IMR-90 (cell line): ENCODE results near the gene TSPAN3. TPM values are rescaled to one million over a fixed set of nuclear protein-coding genes. Genes with fewer than 3 reads are reported as not detected.

Source experiments
- ATAC-seq: fragments of 200-7000 bp; cut with Tn5 transposase; 2 replicates; pipeline ENCODE4 v1.9.1; 2020; ENCODE audit warnings: low read depth, mild to moderate bottlenecking, moderate library complexity
- BruUV-seq: library from RNA; stranded (reverse); fragments of 400-500 nt; replicated peaks from 2 replicates; lab custom pipeline; 2021; lab: Mats Ljungman, UMichigan
- CTCF ChIA-PET: fragments of 300-600 bp; formaldehyde crosslinking; extraction: SDS; loops from one replicate; lab custom pipeline; 2021; ENCODE audit warnings: antibody characterized with exemption; lab: Yijun Ruan, JAX
- POLR2A ChIA-PET: fragments of 300-600 bp; sonication (Branson Sonifier 250); formaldehyde crosslinking; loops from one replicate; lab custom pipeline; 2022; ENCODE audit warnings: antibody characterized with exemption; ENCODE audit not compliant: unreplicated experiment; lab: Charles Lee
- DNase-seq: peaks from one replicate; pipeline ENCODE4 v3.0.0; 2013
- H2AFZ ChIP-seq: replicated peaks from 2 replicates; pipeline ENCODE3; 2013; ENCODE audit warnings: low read length, mild to moderate bottlenecking; ENCODE audit not compliant: poor library complexity
- H2AK5ac ChIP-seq: 2 replicates; pipeline ENCODE4 v1.6.1; 2013; ENCODE audit warnings: low read depth, low read length, inconsistent platforms
- H2AK9ac ChIP-seq: replicated peaks from 2 replicates; pipeline ENCODE3; 2013; ENCODE audit warnings: mild to moderate bottlenecking, low read depth, low read length, moderate library complexity; ENCODE audit not compliant: poor library complexity
- H2BK120ac ChIP-seq: 2 replicates; pipeline ENCODE4 v1.6.1; 2013; ENCODE audit warnings: low read depth, low read length, inconsistent platforms
- H2BK15ac ChIP-seq: 3 replicates; pipeline ENCODE4 v1.6.1; 2013; ENCODE audit warnings: low read depth, low read length, inconsistent platforms
- H2BK20ac ChIP-seq: 2 replicates; pipeline ENCODE4 v1.6.1; 2013; ENCODE audit warnings: low read depth, mild to moderate bottlenecking, inconsistent platforms, low read length, moderate library complexity
- H2BK5ac ChIP-seq: 2 replicates; pipeline ENCODE4 v1.6.1; 2013; ENCODE audit warnings: mild to moderate bottlenecking, low read depth, low read length, inconsistent platforms; ENCODE audit not compliant: poor library complexity, severe bottlenecking
- H3K14ac ChIP-seq: replicated peaks from 2 replicates; pipeline ENCODE4 v1.6.1; 2013; ENCODE audit warnings: low read depth, low read length, inconsistent platforms
- H3K18ac ChIP-seq: 2 replicates; pipeline ENCODE4 v1.6.1; 2013; ENCODE audit warnings: low read depth, low read length, control low read depth
- H3K23ac ChIP-seq: 2 replicates; pipeline ENCODE4 v1.6.1; 2013; ENCODE audit warnings: low read depth, low read length, inconsistent platforms
- H3K27ac ChIP-seq: 2 replicates; pipeline ENCODE4 v1.5.1; 2013; ENCODE audit warnings: mild to moderate bottlenecking, control low read depth, low read length; ENCODE audit not compliant: insufficient read depth
- H3K27me3 ChIP-seq: 2 replicates; pipeline ENCODE4 v1.6.1; 2013; ENCODE audit warnings: low read length; ENCODE audit not compliant: control insufficient read depth, insufficient read depth
- H3K36me3 ChIP-seq: 2 replicates; pipeline ENCODE4 v1.6.1; 2013; ENCODE audit warnings: low read length, mixed read lengths; ENCODE audit not compliant: control insufficient read depth, insufficient read depth
- H3K4ac ChIP-seq: 2 replicates; pipeline ENCODE4 v1.6.1; 2013; ENCODE audit warnings: low read depth, low read length, inconsistent platforms
- H3K4me1 ChIP-seq: 2 replicates; pipeline ENCODE4 v1.6.1; 2013; ENCODE audit warnings: low read length, mixed read lengths; ENCODE audit not compliant: control insufficient read depth, insufficient read depth
- H3K4me2 ChIP-seq: 2 replicates; pipeline ENCODE4 v1.6.1; 2013; ENCODE audit warnings: low read depth, mild to moderate bottlenecking, control low read depth, low read length, moderate library complexity
- H3K4me3 ChIP-seq: 2 replicates; pipeline ENCODE4 v1.5.1; 2013; ENCODE audit warnings: low read depth, mild to moderate bottlenecking, control low read depth, low read length, moderate library complexity; ENCODE audit not compliant: insufficient read depth
- H3K56ac ChIP-seq: 2 replicates; pipeline ENCODE4 v1.6.1; 2013; ENCODE audit warnings: low read length, inconsistent platforms; ENCODE audit not compliant: insufficient read depth; ENCODE audit errors: extremely low read depth
- H3K79me1 ChIP-seq, 2 experiments: 2 replicates each; pipeline ENCODE4 v1.6.1; 2013; ENCODE audit warnings: low read length in 2 of 2, inconsistent platforms in 1 of 2, low read depth in 1 of 2
- H3K9ac ChIP-seq: 2 replicates; pipeline ENCODE4 v1.6.1; 2013; ENCODE audit warnings: low read depth, low read length, control low read depth
- H3K9me1 ChIP-seq: 2 replicates; pipeline ENCODE4 v1.6.1; 2013; ENCODE audit warnings: low read length, inconsistent platforms; ENCODE audit not compliant: insufficient read depth
- H3K9me3 ChIP-seq: 2 replicates; pipeline ENCODE4 v1.6.1; 2013; ENCODE audit warnings: low read length; ENCODE audit not compliant: control insufficient read depth, insufficient read depth
- H4K20me1 ChIP-seq: 2 replicates; pipeline ENCODE4 v1.6.1; 2013; ENCODE audit warnings: low read length, inconsistent platforms; ENCODE audit not compliant: insufficient read depth
- H4K5ac ChIP-seq: 2 replicates; pipeline ENCODE4 v1.6.1; 2013; ENCODE audit warnings: mild to moderate bottlenecking, low read depth, low read length, control low read depth
- H4K8ac ChIP-seq, 2 experiments: 2 replicates each; pipeline ENCODE4 v1.6.1; 2013; ENCODE audit warnings: low read depth in 2 of 2, low read length in 2 of 2, control low read depth in 1 of 2, inconsistent platforms in 1 of 2
- H4K91ac ChIP-seq: 2 replicates; pipeline ENCODE4 v1.6.1; 2013; ENCODE audit warnings: low read depth, low read length, inconsistent platforms; ENCODE audit not compliant: insufficient read depth
- CTCF ChIP-seq: conservative IDR thresholded peaks from 2 replicates; pipeline ENCODE4 v1.5.1; 2012; ENCODE audit warnings: mild to moderate bottlenecking, low read depth, low read length, improper control_type of control experiment
- MAFK ChIP-seq: IDR thresholded peaks from 2 replicates; pipeline ENCODE4 v1.6.1; 2012; ENCODE audit warnings: low read depth, low read length, improper control_type of control experiment
- WGBS, 2 experiments: methylation state at CpG; one replicate each; pipeline versions ENCODE4 v1.1.5 to v1.1.7; 2013; ENCODE audit warnings: missing lambda C conversion rate in 2 of 2; ENCODE audit not compliant: insufficient read length in 1 of 2; ENCODE audit errors: extremely low coverage in 2 of 2; 5-methylcytosine and 5-hydroxymethylcytosine counted together
- dilution Hi-C: fragments of 300-500 bp; cut with HindIII; formaldehyde crosslinking; loops from one replicate; pipeline ENCODE4 v1.14.3; 2018; ENCODE audit warnings: low sequenced_read_pairs; ENCODE audit not compliant: unreplicated experiment
- in situ Hi-C: fragments of 300-500 bp; cut with MboI; formaldehyde crosslinking; loops from 3 replicates; pipeline ENCODE4 v1.14.3; 2019; ENCODE audit warnings: low sequenced_read_pairs, inconsistent platforms, mixed read lengths
- intact Hi-C: fragments of 100-400 bp; cut with micrococcal nuclease; formaldehyde crosslinking; loops from 2 replicates; pipeline ENCODE4 v1.10.0; 2022
- polyA plus RNA-seq, 3 experiments: library from polyadenylated mRNA; depleted of rRNA; stranded (reverse); fragments of >200 nt; gene quantifications; 2 replicates each; pipeline ENCODE4 v1.2.3, GENCODE V29; 2012; ENCODE audit warnings: low replicate concordance in 1 of 3
- total RNA-seq: library from RNA; depleted of rRNA; stranded (reverse); fragments of >200 nt; gene quantifications from 2 replicates; pipeline ENCODE4 v1.2.3, GENCODE V29; 2012

Gene TSPAN3
- total and polyA plus RNA-seq, 2 of the 4 experiments (the other 2 are of a cell fraction), result 270 to 295 TPM

- peaks cover 8% of the 10 kb centered on the region for H3K9me1 ChIP-seq
- H2BK5ac ChIP-seq, result no peak overlapping the region
- peaks cover 4% of the 10 kb centered on the region; the same call in 1 of the 2 replicates for H4K20me1 ChIP-seq
- H3K14ac ChIP-seq, result no peak overlapping the region
- in situ Hi-C loops, result no loop called here
- CTCF ChIA-PET, result no interaction called here
- no TSS peak for BruUV-seq
- no peak overlapping the region for H2BK15ac ChIP-seq
- H3K27ac ChIP-seq, result no peak overlapping the region
- H2AFZ ChIP-seq, result peak overlapping the region; percentile 48
- H3K23ac ChIP-seq, result no peak overlapping the region
- no peak overlapping the region for H3K9ac ChIP-seq
- no peak overlapping the region for H3K4me2 ChIP-seq
- no peak overlapping the region for H2AK5ac ChIP-seq
- H4K8ac ChIP-seq, result no peak overlapping the region
- H2BK20ac ChIP-seq, result no peak overlapping the region
- 0 out of 2 replicates have a peak, but pooled peaks have one; percentile 25 for TF ChIP-seq MAFK
- no peak for TF ChIP-seq CTCF
- no peaks in the 10 kb centered on the region for H3K9me3 ChIP-seq
- H3K4me1 ChIP-seq, result 0 out of 2 replicates have a peak, but pooled peaks cover 2% of the 10 kb centered on the region
- peaks cover 8% of the 10 kb centered on the region for H3K36me3 ChIP-seq
- intact Hi-C loops, result no loop called here
- H2BK120ac ChIP-seq, result no peak overlapping the region
- WGBS, 2 experiments, result 73% methylated on average over 19 of the region's 22 CpGs; no CpG with 5 or more reads in 1 of the 2 experiments
- H3K4me3 ChIP-seq, result no peak overlapping the region
- DNase-seq (no peak), ATAC-seq (no peak)
- no peak overlapping the region for H3K56ac ChIP-seq
- dilution Hi-C loops, result no loop called here
- no peaks in the 10 kb centered on the region for H3K27me3 ChIP-seq
- peaks cover 0 to 8% of the 10 kb centered on the region in 2 experiments; a peak in 1 of 4 replicates for H3K79me1 ChIP-seq
- H4K91ac ChIP-seq, result no peak overlapping the region
- H3K18ac ChIP-seq, result no peak overlapping the region
- POLR2A ChIA-PET, result no interaction called here
- H4K5ac ChIP-seq, result no peak overlapping the region
- no peak overlapping the region for H2AK9ac ChIP-seq
- H3K4ac ChIP-seq, result no peak overlapping the region
These were observed 38.8 kb downstream of the TSPAN3 start for GRCh38 chr15:77032052-77032646.
